GM21423 (cell line): ENCODE data around the gene OPCML.
"Not testable (repeated sequence)": the region's sequence is repeated elsewhere in the genome, so short reads cannot be mapped to it uniquely, and the experiment has no call there.

ENCODE experiments used
- ATAC-seq: cut with Tn5 transposase; IDR thresholded peaks from one replicate; pipeline ENCODE4 v1.9.1; 2021; ENCODE audit warnings: mild to moderate bottlenecking, moderate library complexity; ENCODE audit not compliant: unreplicated experiment

OPCML gene

DNA sequence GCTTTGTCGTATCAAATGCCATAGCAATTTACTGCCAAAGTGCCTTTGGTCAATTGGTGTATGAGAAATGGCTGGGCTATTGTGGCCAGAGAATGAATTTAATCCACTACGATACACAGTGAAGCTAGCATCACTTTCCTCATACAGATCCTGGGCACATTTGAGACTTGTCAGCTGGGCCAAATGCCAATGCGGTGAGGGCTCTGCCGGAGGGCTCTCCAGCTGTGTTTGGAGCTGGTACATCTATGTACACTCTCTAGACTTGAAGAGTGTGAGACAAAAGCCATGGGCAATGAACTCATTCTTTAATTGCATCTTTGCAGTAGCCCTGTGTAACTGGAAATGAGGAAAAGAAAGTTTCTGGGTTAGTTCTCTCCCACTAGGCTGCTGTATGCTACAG lies 1109.0 kb downstream of the OPCML start:
- no peak for ATAC-seq

DNA sequence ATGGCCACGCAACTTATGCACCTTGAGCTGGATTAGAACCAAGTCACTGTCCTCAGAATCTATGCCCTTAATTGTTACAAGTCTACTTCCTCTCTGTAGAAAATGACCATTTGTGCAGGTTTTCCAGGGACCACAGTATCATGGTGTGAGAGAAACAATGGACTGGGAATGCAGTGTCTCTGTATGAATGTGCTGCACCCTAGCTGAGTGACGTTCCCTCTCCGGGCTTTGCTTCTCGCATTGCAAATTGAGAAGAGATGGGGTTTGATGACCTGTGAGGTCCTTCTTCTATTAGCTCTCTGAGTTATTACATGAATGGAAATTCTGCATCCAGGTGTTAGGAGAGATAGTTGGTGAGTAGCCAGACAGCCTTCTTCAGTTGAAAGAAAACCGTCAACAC lies 1109.6 kb downstream of the OPCML start:
- no peak for ATAC-seq

DNA sequence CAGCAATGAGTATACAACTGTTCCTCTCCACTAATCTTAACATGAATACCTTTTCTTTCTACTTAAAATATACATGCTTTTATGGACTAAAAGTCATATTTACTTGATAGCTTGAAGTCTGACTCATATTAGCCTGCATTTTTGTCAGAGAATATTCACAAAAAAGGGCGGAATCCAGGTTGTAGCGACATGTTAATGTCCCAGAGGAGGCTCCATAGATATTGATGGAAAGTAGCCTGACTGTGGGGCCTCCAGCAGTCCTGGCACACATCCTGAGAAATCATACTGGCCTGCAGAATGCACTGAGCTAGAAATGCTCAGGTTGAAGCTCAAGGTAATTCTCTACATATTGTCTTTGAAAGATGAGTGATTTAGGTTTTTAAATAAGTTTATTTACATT lies 1110.7 kb downstream of the OPCML start:
- no peak for ATAC-seq

DNA sequence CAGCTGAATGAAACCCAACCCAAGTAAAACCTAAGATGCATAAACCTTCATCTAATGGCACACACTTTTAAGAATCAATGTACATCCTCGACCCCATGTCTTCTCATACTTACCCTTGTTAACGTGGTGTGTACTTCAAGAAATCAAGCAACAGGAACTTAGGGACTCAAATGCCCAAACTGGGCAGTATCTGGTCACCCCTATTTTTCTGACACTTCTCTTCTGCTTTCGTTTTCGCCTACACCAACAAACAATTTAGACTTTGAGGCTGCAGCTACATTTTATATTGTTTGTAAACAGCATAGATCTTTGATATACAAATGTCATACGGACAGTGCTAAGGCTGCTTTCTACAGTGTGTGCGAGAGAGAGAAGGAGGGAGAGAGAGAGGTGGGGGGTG lies 1117.8 kb downstream of the OPCML start:
- no peak for ATAC-seq

DNA sequence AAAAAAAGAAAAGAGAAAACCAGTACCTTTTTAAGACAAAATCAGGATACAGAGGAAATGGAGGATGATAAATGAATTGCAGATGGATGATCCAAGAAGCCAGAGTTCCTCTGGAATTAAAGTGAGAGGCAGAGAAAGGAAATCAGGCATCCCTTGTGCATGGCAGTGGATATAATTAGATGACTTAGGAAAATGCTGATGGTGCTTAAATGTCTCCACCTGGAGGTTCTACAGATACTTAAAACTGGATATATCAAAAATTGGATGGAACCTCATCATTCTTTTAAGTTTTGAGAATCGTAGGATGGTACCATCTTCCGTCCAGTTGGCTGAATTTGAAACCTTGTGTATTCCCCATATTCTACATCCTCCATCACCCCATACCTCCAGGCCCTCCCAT lies 1121.9 kb downstream of the OPCML start:
- no peak for ATAC-seq

DNA sequence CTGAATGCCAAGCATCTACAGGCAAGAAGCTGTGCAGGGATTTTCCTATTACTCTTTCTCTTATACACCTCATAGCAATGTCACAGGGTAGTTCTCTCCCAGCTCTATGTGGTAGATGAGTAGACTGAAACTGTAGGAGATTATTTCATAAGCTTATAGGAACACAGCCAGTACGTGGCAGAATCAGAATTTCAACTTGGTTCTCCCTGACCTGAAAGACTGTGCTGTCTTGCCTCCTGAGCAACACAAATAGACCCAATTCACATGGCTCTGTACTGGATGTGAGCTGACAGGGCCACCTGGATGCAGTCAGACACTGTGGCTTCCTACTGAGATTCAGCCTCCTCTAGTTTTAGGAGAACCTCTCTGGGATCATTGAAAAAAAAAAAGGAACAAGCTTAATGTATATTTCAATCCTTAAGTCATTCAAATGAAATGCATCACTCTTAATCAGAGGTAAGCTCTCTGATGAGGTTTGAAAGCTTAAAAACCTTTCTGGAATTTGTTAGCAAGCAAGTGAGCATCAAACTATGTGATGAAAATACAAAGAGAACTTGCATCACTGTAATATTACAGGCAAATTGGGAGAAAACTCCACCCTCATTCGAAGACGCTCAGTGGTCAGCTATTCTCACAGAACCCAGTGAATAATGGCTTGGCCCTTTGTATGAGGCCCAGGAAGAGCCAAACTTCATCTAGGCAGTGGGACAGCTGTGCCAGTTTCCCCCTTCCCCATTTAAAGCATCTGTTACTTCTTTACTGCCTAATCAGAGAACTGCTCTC lies 1122.5 kb downstream of the OPCML start:
- ATAC-seq = no peak

DNA sequence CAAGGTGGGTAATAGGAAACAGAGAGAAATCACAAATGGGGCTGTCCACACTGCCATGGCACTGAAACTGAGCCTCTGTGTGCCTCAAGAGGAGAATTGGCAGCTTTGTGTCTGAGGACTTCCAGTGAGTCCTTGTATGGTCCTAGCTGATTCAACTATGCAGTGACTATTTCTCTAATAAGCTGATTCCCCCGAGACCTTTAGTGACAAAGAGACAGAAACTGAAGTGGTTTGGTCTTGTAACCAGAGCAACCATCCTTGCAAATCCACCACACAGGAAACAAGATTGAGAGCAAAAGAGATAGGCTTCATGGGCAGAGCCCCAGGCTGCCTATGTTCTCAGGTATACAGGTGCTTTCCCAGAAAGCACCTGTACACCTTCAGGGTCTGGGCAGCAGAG lies 1123.4 kb downstream of the OPCML start:
- no peak for ATAC-seq

DNA sequence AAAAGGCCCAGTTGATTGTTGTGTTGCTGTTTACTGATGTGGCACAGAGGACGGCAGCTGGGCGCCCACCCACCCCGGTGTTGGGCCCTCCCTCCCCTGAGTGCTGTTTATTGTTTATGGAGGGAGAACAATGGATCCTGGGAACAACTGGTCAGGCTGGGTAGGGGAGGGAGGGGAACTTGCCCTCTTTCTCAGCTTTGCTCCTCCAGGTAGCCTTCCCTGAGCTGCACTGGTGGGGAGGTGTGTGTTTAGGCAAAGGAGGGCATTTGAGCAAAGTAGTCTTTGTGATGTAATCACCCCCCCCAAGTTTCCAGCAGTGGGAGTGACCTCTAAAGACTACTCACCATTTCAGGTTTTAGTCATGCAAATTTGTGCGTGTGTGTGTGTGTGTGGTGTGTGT lies 1126.6 kb downstream of the OPCML start:
- ATAC-seq = no peak

DNA sequence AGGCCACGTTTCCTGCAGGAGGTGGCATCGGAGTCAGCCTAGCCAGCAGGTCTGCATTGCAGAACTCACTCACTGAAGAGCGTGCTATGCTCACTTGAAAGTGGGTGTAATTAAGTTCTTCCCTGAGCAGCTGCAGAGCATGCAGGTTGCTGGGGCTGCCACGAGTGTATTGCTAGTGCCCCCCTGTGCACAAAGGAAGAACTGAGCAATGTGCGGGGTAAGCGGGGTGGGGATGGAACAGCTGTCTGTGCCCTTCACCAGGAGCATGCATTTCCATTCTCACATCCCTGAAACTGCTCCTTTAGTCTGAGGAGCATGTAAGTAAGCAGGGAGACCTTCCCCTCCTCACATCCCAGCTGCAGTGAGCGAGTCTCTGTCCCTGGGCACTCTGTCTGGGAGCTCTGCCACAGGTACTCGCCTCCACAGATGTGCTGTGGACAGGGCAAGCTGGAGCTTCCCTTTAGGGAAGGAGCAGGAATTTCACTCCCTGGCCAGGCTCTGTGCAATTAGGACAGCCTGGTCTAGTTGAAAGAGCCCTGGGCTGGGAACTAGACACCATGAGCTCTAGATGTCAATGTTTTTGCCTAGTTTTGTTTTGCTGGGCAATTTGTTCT lies 1130.1 kb downstream of the OPCML start:
- no peak for ATAC-seq

DNA sequence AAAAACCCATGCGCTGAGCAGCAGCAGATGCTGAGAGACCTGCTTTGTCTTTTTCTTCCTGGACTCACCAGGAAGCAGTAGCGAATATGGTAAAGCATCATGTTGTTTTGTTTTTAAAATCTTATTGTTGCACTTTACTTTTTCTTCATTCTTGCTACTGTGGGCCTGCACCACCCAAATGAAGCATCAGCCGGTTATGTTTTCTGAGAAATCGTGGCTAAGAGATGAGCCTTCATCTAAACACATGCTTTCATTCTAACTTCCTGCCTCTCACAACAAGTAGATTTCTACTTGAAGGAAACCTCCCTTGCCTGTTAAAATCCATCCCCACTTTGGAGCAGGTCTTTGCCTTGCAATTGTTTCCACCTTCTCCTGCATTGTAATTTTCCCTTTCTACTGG lies 1136.0 kb downstream of the OPCML start:
- no peak for ATAC-seq

DNA sequence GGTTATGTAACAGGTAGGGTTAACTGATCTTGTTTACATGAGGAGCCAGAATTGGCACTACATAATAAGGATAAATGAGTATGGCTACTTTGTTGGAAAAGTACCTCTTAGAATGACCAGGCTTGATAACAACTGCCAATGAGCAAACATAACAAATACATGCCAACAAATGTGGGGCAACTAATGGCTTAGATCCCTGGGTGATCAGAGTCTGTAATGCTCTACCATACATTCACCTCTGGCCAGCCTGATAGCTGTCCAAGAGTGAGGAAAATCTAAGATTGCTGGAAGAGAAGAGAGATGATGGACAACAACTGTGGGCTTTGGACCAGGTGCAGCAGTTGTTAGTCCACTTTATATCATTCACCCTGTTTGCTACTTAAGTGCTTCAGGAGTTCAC lies 1136.9 kb downstream of the OPCML start:
- ATAC-seq = no peak

DNA sequence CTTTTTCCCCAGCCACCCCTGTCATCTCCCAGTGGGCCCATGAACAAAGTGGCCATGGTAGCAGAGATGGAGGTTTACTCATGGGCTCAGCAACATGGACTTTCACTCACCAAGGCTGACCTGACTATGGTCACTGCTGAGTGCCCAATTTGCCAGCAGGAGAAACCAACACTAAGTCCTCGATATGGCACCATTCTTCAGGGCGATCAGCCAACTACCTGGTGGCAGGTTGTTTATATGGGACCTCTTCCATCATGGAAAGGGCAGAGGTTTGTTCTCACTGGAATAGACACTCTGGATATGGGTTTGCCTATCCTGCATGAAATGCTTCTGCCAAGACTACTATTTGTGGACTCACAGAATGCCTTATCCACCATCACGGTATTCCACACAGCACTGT lies 1152.8 kb downstream of the OPCML start:
- no peak for ATAC-seq

DNA sequence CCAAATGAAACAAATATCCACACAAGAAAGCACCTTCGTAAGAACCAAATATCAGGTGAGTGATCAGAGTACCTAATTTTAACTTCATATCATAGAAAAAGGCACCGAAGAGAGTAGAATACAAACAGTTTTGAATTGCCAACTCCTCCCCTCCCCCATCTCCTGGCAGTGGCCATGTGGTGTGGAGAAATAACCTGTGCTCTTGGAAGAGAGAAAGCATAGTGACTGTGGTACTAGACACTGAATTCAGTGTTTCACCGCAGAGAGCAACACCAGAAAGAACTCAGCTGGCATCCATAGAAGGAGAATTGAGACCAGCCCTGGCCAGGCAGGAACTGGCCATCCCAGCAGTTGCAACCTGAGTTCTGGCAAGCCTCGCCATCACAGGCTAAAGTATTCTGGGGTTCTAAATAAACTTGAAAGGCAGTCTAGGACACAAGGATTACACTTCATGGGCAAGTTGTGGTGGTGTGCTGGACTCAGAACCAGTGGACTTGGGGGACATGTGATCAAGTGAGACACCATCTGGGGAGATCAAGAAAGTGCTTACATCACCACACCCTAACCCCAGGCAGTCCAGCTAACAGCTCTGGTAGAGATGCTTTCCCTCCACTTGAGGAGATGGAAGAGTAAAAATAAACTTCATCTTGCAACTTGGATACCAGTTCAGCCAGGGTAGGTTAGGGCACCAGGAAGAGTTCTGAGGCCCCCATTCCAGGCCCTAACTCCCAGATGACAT lies 1158.7 kb downstream of the OPCML start:
- no peak for ATAC-seq

DNA sequence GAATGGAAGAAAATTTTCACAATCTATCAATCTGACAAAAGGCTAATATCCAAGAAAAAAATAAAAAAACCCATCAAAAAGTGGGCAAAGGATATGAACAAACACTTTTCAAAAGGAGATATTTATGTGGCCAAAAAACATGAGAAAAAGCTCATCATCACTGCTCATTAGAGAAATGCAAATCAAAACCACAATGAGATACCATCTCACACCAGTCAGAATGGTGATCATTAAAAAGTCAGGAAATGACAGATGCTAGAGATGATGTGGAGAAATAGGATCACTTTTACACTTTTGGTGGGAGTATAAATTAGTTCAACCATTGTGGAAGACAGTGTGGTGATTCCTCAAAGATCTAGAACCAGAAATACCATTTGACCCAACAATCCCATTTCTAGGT lies 1162.2 kb downstream of the OPCML start:
- ATAC-seq = not testable (repeated sequence)

DNA sequence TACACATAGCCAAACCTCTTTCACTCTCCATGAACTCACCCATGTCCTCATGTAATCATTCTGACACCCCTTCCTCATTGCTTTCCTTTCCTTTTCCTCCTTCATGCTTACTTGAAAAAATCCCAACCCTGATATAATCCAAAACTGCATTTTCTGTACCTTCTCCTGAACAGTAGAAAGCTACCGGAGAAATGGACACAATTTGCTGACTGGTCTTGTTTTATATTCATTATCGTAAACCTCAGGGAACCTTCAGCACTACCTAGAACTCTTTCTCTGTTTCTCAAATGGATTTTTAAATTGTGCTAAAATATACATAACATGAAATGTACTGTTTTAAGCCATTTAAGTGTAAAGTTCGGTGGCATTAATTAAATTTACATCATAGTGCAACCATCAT lies 1165.0 kb downstream of the OPCML start:
- no peak for ATAC-seq

DNA sequence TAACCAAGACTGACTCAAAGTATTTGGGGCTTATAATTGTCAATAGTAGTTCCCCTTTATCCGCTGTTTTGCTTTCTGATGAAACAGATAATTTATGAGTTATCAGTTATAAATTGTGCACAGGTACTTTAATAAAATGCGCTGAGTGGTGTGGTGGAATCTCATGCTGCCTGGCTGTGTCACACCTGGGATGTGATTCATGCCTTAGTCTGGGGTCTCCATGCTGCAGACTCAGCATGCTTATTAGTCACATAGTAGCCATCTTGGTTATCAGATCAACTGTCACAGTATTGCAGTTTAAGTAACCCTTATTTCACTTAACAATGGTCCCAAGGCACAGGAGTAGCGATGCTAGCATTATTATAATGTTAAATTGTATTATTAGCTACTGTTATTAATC lies 1166.7 kb downstream of the OPCML start:
- no peak for ATAC-seq
